LNCaP clone FGC (cell line): ENCODE measurements around the gene MACROH2A2.
"Not testable (repeated sequence)": the region's sequence is repeated elsewhere in the genome, so short reads cannot be mapped to it uniquely, and the experiment has no call there.

ENCODE experiments used
- DNase-seq: peaks from one replicate; pipeline ENCODE4 v3.0.0-alpha.2; 2011; ENCODE audit warnings: low read depth
- H3K4me3 ChIP-seq: 2 replicates; pipeline ENCODE4 v1.5.1; 2011; ENCODE audit warnings: mild to moderate bottlenecking, low read depth, low read length, control low read depth
- CTCF ChIP-seq: IDR thresholded peaks from 2 replicates; pipeline ENCODE4 v1.5.1; 2012; ENCODE audit warnings: mild to moderate bottlenecking; ENCODE audit not compliant: control insufficient read depth, insufficient read depth; ENCODE audit errors: extremely low read depth

Gene MACROH2A2

DNA sequence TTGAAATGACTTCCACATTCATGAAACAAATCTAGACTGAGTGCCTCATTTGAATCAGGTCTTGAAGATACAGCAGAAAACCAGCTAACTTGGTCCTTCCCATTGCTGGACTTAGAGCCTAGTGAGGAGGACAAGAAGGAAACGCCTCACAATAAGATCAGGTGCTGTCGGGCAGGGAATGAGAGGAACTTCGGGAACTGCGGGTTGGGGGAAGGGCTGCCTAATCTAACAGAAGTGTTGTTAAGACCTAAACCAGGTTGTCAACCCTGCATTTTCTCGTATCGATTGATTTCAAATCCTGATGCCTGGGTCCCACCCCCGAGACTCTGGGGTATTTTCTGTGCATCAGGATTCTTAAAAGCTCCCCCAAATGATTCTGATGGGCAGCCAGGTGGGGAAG, 26.3 kb downstream of the MACROH2A2 start:
- H3K4me3 ChIP-seq, result no peak overlapping the region
- no peak for TF ChIP-seq CTCF
- DNase-seq, result no peak

- not testable (repeated sequence) for DNase-seq
Observed at GRCh38 chr10:70080789-70081188, 28.1 kb downstream of the MACROH2A2 start.

DNA sequence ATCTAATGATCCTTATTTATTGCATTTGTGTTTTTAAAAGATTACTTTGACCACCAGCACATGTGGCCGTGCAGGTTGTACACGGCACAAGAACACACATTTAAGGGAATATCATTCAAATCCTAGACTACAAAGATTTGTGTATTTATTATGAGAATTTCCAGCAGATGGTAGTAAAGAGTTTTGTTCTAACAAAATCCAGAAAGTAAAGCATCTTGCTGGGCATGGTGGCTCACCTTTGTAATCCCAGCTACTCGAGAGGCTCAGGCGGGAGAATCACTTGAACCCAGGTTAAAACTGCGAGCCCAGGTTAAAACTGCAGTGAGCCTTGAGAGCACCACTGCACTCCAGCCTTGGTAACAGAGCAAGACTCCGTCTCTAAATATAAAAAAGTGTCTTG, 31.5 kb downstream of the MACROH2A2 start:
- DNase-seq, result no peak
- no peak for TF ChIP-seq CTCF
- no peak overlapping the region for H3K4me3 ChIP-seq

More at GRCh38 chr10:70080789-70081188, 28.1 kb downstream of the MACROH2A2 start:
- not testable (repeated sequence) for H3K4me3 ChIP-seq

DNA sequence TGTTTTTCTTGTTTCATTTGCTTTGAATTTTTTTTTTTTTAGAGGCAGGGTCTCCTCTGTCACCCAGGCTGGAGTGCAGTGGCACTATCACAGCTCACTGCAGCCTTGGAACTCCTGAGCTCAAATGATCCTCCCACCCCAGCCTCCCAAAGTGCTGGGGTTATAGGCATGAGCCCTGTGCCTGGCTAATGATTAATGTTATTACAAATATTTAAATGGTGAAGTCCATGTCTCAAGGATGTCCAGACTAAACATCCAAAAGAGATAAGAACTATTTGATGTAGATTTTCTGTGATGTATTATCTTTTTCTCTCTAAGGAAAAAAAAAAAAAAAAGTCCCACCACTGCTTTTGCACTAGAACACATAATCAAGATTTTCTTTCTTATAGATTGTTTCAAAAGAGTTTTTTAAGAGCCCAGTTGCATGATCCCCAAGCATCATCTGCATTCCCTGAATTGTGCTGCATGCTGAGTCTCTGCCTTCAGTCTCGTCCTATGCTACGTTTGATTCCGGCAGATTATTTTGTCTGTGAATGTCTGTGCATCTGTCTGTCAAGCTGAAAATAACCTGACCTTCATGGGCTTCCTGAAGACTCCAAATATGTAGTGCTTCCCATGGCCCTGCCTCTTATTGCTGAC, 33.4 kb downstream of the MACROH2A2 start:
- TF ChIP-seq CTCF, result no peak
- H3K4me3 ChIP-seq, result no peak overlapping the region
- no peak for DNase-seq

DNA sequence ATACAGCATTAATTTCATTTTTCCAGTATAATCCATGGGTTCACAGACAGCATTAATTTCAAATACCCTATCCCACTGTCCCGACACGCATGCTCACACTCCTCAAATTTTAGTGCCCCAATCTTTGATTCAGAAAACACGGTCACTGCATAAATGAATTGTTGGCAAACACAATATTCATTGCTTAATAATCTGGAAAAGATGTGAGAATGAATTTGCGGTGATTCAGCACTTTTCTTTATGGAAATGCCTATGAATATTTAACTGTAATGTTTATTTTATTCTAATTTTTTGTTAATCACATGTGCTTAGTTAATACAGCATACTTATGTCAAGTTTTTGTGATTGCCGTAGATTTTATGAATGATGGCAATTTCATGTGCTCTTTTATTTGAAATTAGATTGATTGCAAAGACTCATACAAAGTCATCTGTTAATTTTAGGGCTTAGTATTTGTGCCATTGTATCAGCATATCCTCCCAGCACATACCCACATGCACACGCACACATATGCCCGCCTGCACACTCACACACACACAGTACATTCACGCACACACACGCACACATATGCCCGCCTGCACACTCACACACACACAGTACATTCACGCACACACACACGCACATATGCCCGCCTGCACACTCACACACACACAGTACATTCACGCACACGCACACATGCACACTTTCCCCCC, 35.1 kb downstream of the MACROH2A2 start:
- TF ChIP-seq CTCF, result no peak
- DNase-seq, result no peak
- no peak overlapping the region for H3K4me3 ChIP-seq

DNA sequence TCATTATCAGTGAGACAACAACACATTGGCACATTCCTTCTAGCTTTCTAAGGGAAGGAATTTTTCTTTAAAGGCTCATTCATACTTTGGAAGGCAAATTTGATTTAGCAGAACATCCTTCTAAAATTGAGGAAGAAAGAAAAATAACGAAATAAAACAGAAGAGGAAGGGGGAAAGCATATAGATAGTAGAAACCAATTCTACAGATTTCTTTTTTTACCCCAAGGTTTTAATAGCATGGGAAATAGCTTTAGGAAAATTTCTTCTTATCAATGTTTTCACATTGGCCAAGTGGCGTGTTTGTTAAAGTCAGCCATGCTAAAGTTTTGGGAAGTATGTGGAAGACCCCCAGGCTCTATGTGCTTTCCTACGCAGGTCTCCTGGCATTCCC, 35.7 kb downstream of the MACROH2A2 start:
- no peak for DNase-seq
- H3K4me3 ChIP-seq, result no peak overlapping the region
- TF ChIP-seq CTCF, result no peak

- H3K4me3 ChIP-seq, result no peak overlapping the region
- no peak for DNase-seq
- TF ChIP-seq CTCF, result no peak
Observed at GRCh38 chr10:70090013-70090412, 37.4 kb downstream of the MACROH2A2 start.
